HepG2 (cell line): Measurements from ENCODE around the gene ATE1. TPM values are rescaled to one million over a fixed set of nuclear protein-coding genes. Genes with fewer than 3 reads are reported as not detected.

Source experiments
- ATAC-seq: fragments of 200-7000 bp; cut with Tn5 transposase; 3 replicates; pipeline ENCODE4 v1.9.1; 2020; ENCODE audit warnings: mild to moderate bottlenecking, moderate library complexity
- BruUV-seq: library from RNA; stranded (reverse); fragments of 400-500 nt; replicated peaks from 2 replicates; lab custom pipeline; 2021; lab: Mats Ljungman, UMichigan
- CTCF ChIA-PET: fragments of 300-600 bp; formaldehyde crosslinking; extraction: SDS; loops from one replicate; lab custom pipeline; 2021; ENCODE audit warnings: low total read pairs, inconsistent platforms, low intra/inter-chr PET ratio; lab: Yijun Ruan, JAX
- POLR2A ChIA-PET: fragments of 350-600 bp; sonication (Branson Sonifier 250); formaldehyde crosslinking; loops from one replicate; lab custom pipeline; 2020; ENCODE audit warnings: antibody characterized with exemption, inconsistent platforms; lab: Yijun Ruan, JAX
- DNase-seq: peaks from one replicate; pipeline ENCODE4 v3.0.0-alpha.2; 2015; ENCODE audit warnings: low spot score
- FAIRE-seq: peaks from 3 replicates; lab custom pipeline; 2011; peaks lifted over from hg19 to GRCh38; lab: Jason Lieb, UNC
- H2AFZ ChIP-seq: one replicate; pipeline ENCODE4 v1.6.1; 2011; ENCODE audit warnings: low read length, inconsistent platforms
- H3K27ac ChIP-seq: fragments of 300-600 bp; 3 replicates; pipeline ENCODE4 v1.8.0; 2011; ENCODE audit warnings: mixed run types, mild to moderate bottlenecking, mixed read lengths, low read length, inconsistent platforms; ENCODE audit not compliant: insufficient read depth; ENCODE audit errors: extremely low read length
- H3K27me3 ChIP-seq, 2 experiments: fragments of 200-600 bp in 1 of 2; 2 replicates in 1 of 2; 3 replicates in 1 of 2; pipeline versions ENCODE4 v1.6.0 to v1.8.0; 2011; ENCODE audit warnings: low read length in 2 of 2, mild to moderate bottlenecking in 2 of 2, moderate library complexity in 2 of 2, inconsistent platforms in 1 of 2; ENCODE audit not compliant: insufficient read depth in 2 of 2, control insufficient read depth in 1 of 2
- H3K36me3 ChIP-seq, 2 experiments: fragments of 200-600 bp in 1 of 2; replicated peaks in 1 of 2; 2 replicates in 1 of 2; 3 replicates in 1 of 2; pipeline versions ENCODE4 v1.5.1 to v1.8.0; 2011; ENCODE audit warnings: low read length in 2 of 2, inconsistent platforms in 1 of 2; ENCODE audit not compliant: insufficient read depth in 2 of 2, control insufficient read depth in 1 of 2
- H3K4me1 ChIP-seq: 2 replicates; pipeline ENCODE4 v1.5.1; 2012; ENCODE audit warnings: low read length, inconsistent platforms; ENCODE audit not compliant: insufficient read depth
- H3K4me2 ChIP-seq: 2 replicates; pipeline ENCODE4 v1.6.0; 2011; ENCODE audit warnings: low read depth, low read length, inconsistent platforms
- H3K4me3 ChIP-seq, 3 experiments: fragments of 200-600 bp in 1 of 3; sonication (generic), shearing (Covaris generic) in 1 of 3; replicated peaks in 1 of 3; 2 replicates each; pipeline ENCODE4 v1.5.1; 2011 to 2016; ENCODE audit warnings: low read length in 3 of 3, inconsistent platforms in 2 of 3, low read depth in 2 of 3, mild to moderate bottlenecking in 2 of 3, control low read depth in 1 of 3, mixed read lengths in 1 of 3; ENCODE audit not compliant: insufficient read depth in 1 of 3
- H3K79me2 ChIP-seq: one replicate; pipeline ENCODE4 v1.6.1; 2011; ENCODE audit warnings: low read length, inconsistent platforms; ENCODE audit not compliant: insufficient read depth
- H3K9ac ChIP-seq: 2 replicates; pipeline ENCODE4 v1.6.0; 2011; ENCODE audit warnings: mild to moderate bottlenecking, low read depth, low read length, inconsistent platforms; ENCODE audit not compliant: insufficient read depth
- H3K9me3 ChIP-seq: 2 replicates; pipeline ENCODE4 v1.5.1; 2012; ENCODE audit warnings: mild to moderate bottlenecking, low read length
- H4K20me1 ChIP-seq: 2 replicates; pipeline ENCODE4 v1.6.0; 2011; ENCODE audit warnings: inconsistent platforms, mild to moderate bottlenecking, low read length, moderate library complexity; ENCODE audit not compliant: insufficient read depth
- ERF ChIP-seq: IDR thresholded peaks from 2 replicates; pipeline ENCODE4 v1.6.1; 2018; ENCODE audit warnings: missing biosample characterization, missing genetic modification reagents
- HIVEP1 ChIP-seq: sonication (generic); formaldehyde crosslinking; IDR thresholded peaks from 2 replicates; pipeline ENCODE4 v1.4.0; 2020; ENCODE audit warnings: mild to moderate bottlenecking, missing genetic modification reagents
- HMGA1 ChIP-seq: sonication (generic); formaldehyde crosslinking; conservative IDR thresholded peaks from 2 replicates; pipeline ENCODE4 v1.4.0; 2020; ENCODE audit warnings: missing genetic modification reagents
- KDM2A ChIP-seq: sonication (generic); formaldehyde crosslinking; IDR thresholded peaks from 2 replicates; pipeline ENCODE4 v1.4.0; 2020; ENCODE audit warnings: low read depth, missing genetic modification reagents, borderline replicate concordance
- LCORL ChIP-seq, 2 experiments: fragments of 450-650 bp in 1 of 2; sonication (generic) in 1 of 2; formaldehyde crosslinking in 1 of 2; IDR thresholded peaks; 2 replicates each; pipeline versions ENCODE4 v1.5.0 to v1.6.1; 2017 to 2020; ENCODE audit warnings: antibody characterized with exemption in 1 of 2, missing genetic modification reagents in 1 of 2
- MBD4 ChIP-seq: IDR thresholded peaks from 2 replicates; pipeline ENCODE4 v1.6.1; 2012; ENCODE audit warnings: low read length, inconsistent platforms, borderline replicate concordance
- PBX2 ChIP-seq: IDR thresholded peaks from 2 replicates; pipeline ENCODE4 v1.6.1; 2016; ENCODE audit warnings: control low read depth
- PHF21A ChIP-seq: sonication (generic); formaldehyde crosslinking; IDR thresholded peaks from 2 replicates; pipeline ENCODE4 v1.5.0; 2020; ENCODE audit warnings: mild to moderate bottlenecking, missing genetic modification reagents
- RARA ChIP-seq: IDR thresholded peaks from 2 replicates; pipeline ENCODE4 v1.6.1; 2016; ENCODE audit warnings: missing genetic modification reagents, missing compliant biosample characterization
- SRSF9 ChIP-seq: fragments of 200-400 bp; formaldehyde crosslinking; IDR thresholded peaks from 2 replicates; pipeline ENCODE4 v1.6.1; 2018; ENCODE audit warnings: borderline replicate concordance, mild to moderate bottlenecking, low read depth, low read length; ENCODE audit not compliant: insufficient read depth, poor library complexity, severe bottlenecking
- TCF12 ChIP-seq, 2 experiments: fragments of 450-650 bp in 1 of 2; sonication (generic) in 1 of 2; formaldehyde crosslinking in 1 of 2; IDR thresholded peaks; 2 replicates each; pipeline versions ENCODE4 v1.6.1 to v1.8.0; 2017 to 2022; ENCODE audit warnings: antibody characterized with exemption in 1 of 2, mild to moderate bottlenecking in 1 of 2, missing genetic modification reagents in 1 of 2, moderate library complexity in 1 of 2
- ZNF10 ChIP-seq: sonication (generic); formaldehyde crosslinking; IDR thresholded peaks from 2 replicates; pipeline ENCODE4 v1.4.0; 2020; ENCODE audit warnings: mild to moderate bottlenecking, low read depth, missing genetic modification reagents, borderline replicate concordance
- ZNF274 ChIP-seq: sonication (generic); formaldehyde crosslinking; IDR thresholded peaks from 2 replicates; pipeline ENCODE4 v1.5.1; 2020; ENCODE audit warnings: mild to moderate bottlenecking, missing genetic modification reagents
- ZNF546 ChIP-seq: sonication (generic); formaldehyde crosslinking; conservative IDR thresholded peaks from 2 replicates; pipeline ENCODE4 v1.8.1; 2023; ENCODE audit warnings: mild to moderate bottlenecking, missing genetic modification reagents
- ZNF619 ChIP-seq: sonication (generic); formaldehyde crosslinking; IDR thresholded peaks from 2 replicates; pipeline ENCODE4 v1.4.0; 2020; ENCODE audit warnings: mild to moderate bottlenecking, missing genetic modification reagents
- ZNF766 ChIP-seq: sonication (generic); formaldehyde crosslinking; IDR thresholded peaks from 2 replicates; pipeline ENCODE4 v1.5.0; 2020; ENCODE audit warnings: missing genetic modification reagents, borderline replicate concordance
- WGBS: methylation state at CpG from one replicate; pipeline ENCODE4 v1.1.6; 2017; ENCODE audit warnings: low lambda C conversion rate; 5-methylcytosine and 5-hydroxymethylcytosine counted together
- in situ Hi-C: cut with HindIII; loops from 2 replicates; pipeline ENCODE4 v1.10.0; 2017; ENCODE audit warnings: low pct_unique_long_range_greater_than_20kb; ENCODE audit not compliant: extremely low pct_ligation_motif_present
- intact Hi-C: fragments of 100-400 bp; cut with micrococcal nuclease; formaldehyde crosslinking; loops from one replicate; pipeline ENCODE4 v1.10.0; 2022; ENCODE audit not compliant: unreplicated experiment
- polyA plus RNA-seq, 8 experiments: library from polyadenylated mRNA; depleted of rRNA in 3 of 8; stranded (reverse) in 7 of 8; unstranded in 1 of 8; fragments of >200 nt; fragmentation: Illumina TruSeq in 4 of 8; extraction: Trizol in 4 of 8; gene quantifications; 2 replicates each; pipeline versions ENCODE4 v1.2.1 to v1.2.3, GENCODE V29; 2011 to 2016; ENCODE audit warnings: low read depth in 4 of 8, missing spikeins in 1 of 8, mixed read lengths in 1 of 8; ENCODE audit not compliant: insufficient read depth in 1 of 8
- total RNA-seq, 5 experiments: library from RNA; depleted of rRNA; stranded (reverse); fragments of >200 nt; fragmentation: Illumina TruSeq; extraction: Trizol; gene quantifications; 2 replicates each; pipeline ENCODE4 v1.2.3, GENCODE V29; 2016; ENCODE audit warnings: low read depth in 1 of 5
- TF ChIP-seq, protein P1 (sequence below): sonication (generic); formaldehyde crosslinking; IDR thresholded peaks from 2 replicates; pipeline ENCODE4 v1.4.0; 2020; ENCODE audit warnings: mild to moderate bottlenecking, missing genetic modification reagents
- TF ChIP-seq, protein P2 (sequence below), 2 experiments: sonication (generic) in 1 of 2; formaldehyde crosslinking in 1 of 2; IDR thresholded peaks; 2 replicates each; pipeline versions ENCODE4 v1.4.0 to v1.6.1; 2018 to 2020; ENCODE audit warnings: missing genetic modification reagents in 2 of 2, borderline replicate concordance in 1 of 2, low read depth in 1 of 2, mild to moderate bottlenecking in 1 of 2, missing biosample characterization in 1 of 2
- TF ChIP-seq, protein P3 (sequence below): sonication (generic); formaldehyde crosslinking; IDR thresholded peaks from 2 replicates; pipeline ENCODE4 v1.8.0; 2022; ENCODE audit warnings: mild to moderate bottlenecking, missing genetic modification reagents; ENCODE audit not compliant: insufficient replicate concordance

ATE1 gene
- total and polyA plus RNA-seq, 2 of the 13 experiments (the other 11 are each of a cell fraction or from before 2014, with no cell fraction given): 17.5 to 42.2 TPM

- H3K4me2 ChIP-seq: no peak overlapping the region
These were observed 109.2 kb downstream of the ATE1 start for GRCh38 chr10:121818599-121818998.

More at GRCh38 chr10:121818599-121818998, 109.2 kb downstream of the ATE1 start:
- ChIA-PET POLR2A (no interaction called here), CTCF (no interaction called here)
- Histone ChIP-seq H3K4me3 (no peak overlapping the region), H4K20me1 (no peaks in the 10 kb centered on the region), H3K79me2 (no peaks in the 10 kb centered on the region), H3K36me3 (peaks cover 0 to 14% of the 10 kb centered on the region in 2 experiments; a peak in 4 of 5 replicates), H2AFZ (no peak overlapping the region), H3K27ac (no peak overlapping the region), H3K9me3 (no peaks in the 10 kb centered on the region), H3K27me3 (no peaks in the 10 kb centered on the region), H3K9ac (no peak overlapping the region), H3K4me1 (no peaks in the 10 kb centered on the region)
- 100% methylated on average over 2 of the region's 2 CpGs for WGBS
- DNase-seq: no peak
- no peak for FAIRE-seq
- in situ Hi-C loops (no loop called here), intact Hi-C loops (no loop called here)
- ATAC-seq: no peak
- BruUV-seq: no TSS peak
- TF ChIP-seq, protein P1, sequence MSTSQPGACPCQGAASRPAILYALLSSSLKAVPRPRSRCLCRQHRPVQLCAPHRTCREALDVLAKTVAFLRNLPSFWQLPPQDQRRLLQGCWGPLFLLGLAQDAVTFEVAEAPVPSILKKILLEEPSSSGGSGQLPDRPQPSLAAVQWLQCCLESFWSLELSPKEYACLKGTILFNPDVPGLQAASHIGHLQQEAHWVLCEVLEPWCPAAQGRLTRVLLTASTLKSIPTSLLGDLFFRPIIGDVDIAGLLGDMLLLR (CRISPR knock-in tag): no peak
- no peak for TF ChIP-seq PHF21A (CRISPR knock-in tag)
- TF ChIP-seq ZNF546 (CRISPR knock-in tag): no peak
- TF ChIP-seq ZNF766 (CRISPR knock-in tag): no peak
- no peak for TF ChIP-seq KDM2A
- TF ChIP-seq, protein P2, sequence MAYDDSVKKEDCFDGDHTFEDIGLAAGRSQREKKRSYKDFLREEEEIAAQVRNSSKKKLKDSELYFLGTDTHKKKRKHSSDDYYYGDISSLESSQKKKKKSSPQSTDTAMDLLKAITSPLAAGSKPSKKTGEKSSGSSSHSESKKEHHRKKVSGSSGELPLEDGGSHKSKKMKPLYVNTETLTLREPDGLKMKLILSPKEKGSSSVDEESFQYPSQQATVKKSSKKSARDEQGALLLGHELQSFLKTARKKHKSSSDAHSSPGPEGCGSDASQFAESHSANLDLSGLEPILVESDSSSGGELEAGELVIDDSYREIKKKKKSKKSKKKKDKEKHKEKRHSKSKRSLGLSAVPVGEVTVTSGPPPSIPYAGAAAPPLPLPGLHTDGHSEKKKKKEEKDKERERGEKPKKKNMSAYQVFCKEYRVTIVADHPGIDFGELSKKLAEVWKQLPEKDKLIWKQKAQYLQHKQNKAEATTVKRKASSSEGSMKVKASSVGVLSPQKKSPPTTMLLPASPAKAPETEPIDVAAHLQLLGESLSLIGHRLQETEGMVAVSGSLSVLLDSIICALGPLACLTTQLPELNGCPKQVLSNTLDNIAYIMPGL (CRISPR knock-in tag; IDR thresholded peaks at IDR 0.05; ENCODE audit: borderline replicate concordance in 1 of 2, low read depth in 1 of 2): no peak
- no peak for TF ChIP-seq LCORL (IDR thresholded peaks at IDR 0.05)
- no peak for TF ChIP-seq LCORL (CRISPR knock-in tag; IDR thresholded peaks at IDR 0.05)
- no peak for TF ChIP-seq MBD4
- no peak for TF ChIP-seq RARA
- no peak for TF ChIP-seq SRSF9
- no peak for TF ChIP-seq PBX2
- TF ChIP-seq ERF (CRISPR knock-in tag): no peak
- TF ChIP-seq, protein P3, sequence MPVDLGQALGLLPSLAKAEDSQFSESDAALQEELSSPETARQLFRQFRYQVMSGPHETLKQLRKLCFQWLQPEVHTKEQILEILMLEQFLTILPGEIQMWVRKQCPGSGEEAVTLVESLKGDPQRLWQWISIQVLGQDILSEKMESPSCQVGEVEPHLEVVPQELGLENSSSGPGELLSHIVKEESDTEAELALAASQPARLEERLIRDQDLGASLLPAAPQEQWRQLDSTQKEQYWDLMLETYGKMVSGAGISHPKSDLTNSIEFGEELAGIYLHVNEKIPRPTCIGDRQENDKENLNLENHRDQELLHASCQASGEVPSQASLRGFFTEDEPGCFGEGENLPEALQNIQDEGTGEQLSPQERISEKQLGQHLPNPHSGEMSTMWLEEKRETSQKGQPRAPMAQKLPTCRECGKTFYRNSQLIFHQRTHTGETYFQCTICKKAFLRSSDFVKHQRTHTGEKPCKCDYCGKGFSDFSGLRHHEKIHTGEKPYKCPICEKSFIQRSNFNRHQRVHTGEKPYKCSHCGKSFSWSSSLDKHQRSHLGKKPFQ (CRISPR knock-in tag): no peak
- no peak for TF ChIP-seq TCF12 (IDR thresholded peaks at IDR 0.05)
- no peak for TF ChIP-seq TCF12 (CRISPR knock-in tag; IDR thresholded peaks at IDR 0.05)
- no peak for TF ChIP-seq HMGA1
- TF ChIP-seq ZNF619 (CRISPR knock-in tag): no peak
- no peak for TF ChIP-seq ZNF274 (CRISPR knock-in tag)
- TF ChIP-seq HIVEP1 (CRISPR knock-in tag): no peak
- TF ChIP-seq ZNF10 (CRISPR knock-in tag): no peak
